Activated T-helper 1 cell treated with Interleukin-2 at 50 U/mL for 16 hours (primary cell): ENCODE measurements around the gene SCCPDH.
A peak's percentile ranks its signal among the peaks of the same experiment; 100 is the strongest.
"Not testable (repeated sequence)": the region's sequence is repeated elsewhere in the genome, so short reads cannot be mapped to it uniquely, and the experiment has no call there.

Experiments
- DNase-seq: peaks from one replicate; pipeline ENCODE4 v3.0.0-alpha.2; 2020; ENCODE audit warnings: low read depth

SCCPDH gene

GRCh38 chr1:246724016-246724730 is at the start of gene SCCPDH:
Gene SCCPDH, plus strand, starts transcription at chr1:246724409. Its CDS starts 14 bp downstream, at chr1:246724423.
- DNase-seq = peak; percentile 20

- DNase-seq = no peak
These were observed 46.4 kb upstream of the SCCPDH start for GRCh38 chr1:246677842-246678241.

- DNase-seq = no peak
These were observed 45.1 kb upstream of the SCCPDH start for GRCh38 chr1:246678816-246679793.

GRCh38 chr1:246679794-246680177 is 44.4 kb upstream of the SCCPDH start:
- no peak for DNase-seq

- no peak for DNase-seq
These were observed 44.0 kb upstream of the SCCPDH start for GRCh38 chr1:246680190-246680589.

GRCh38 chr1:246680696-246681130 is 43.5 kb upstream of the SCCPDH start:
- DNase-seq = no peak

- DNase-seq = no peak
These were observed 42.0 kb upstream of the SCCPDH start for GRCh38 chr1:246681900-246682895.

- DNase-seq = no peak
These were observed 40.7 kb upstream of the SCCPDH start for GRCh38 chr1:246683521-246683920.

- no peak for DNase-seq
These were observed 37.2 kb upstream of the SCCPDH start for GRCh38 chr1:246687002-246687401.

- no peak for DNase-seq
These were observed 34.7 kb upstream of the SCCPDH start for GRCh38 chr1:246689409-246690008.

GRCh38 chr1:246690100-246690499 is 34.1 kb upstream of the SCCPDH start:
- DNase-seq = no peak

GRCh38 chr1:246691622-246692495 is 32.4 kb upstream of the SCCPDH start:
- DNase-seq = no peak

- not testable (repeated sequence) for DNase-seq
These were observed 29.9 kb upstream of the SCCPDH start for GRCh38 chr1:246694213-246694895.

- DNase-seq = no peak
These were observed 29.1 kb upstream of the SCCPDH start for GRCh38 chr1:246695136-246695535.

- no peak for DNase-seq
These were observed 28.5 kb upstream of the SCCPDH start for GRCh38 chr1:246695666-246696065.

- no peak for DNase-seq
These were observed 25.6 kb upstream of the SCCPDH start for GRCh38 chr1:246698466-246699094.

- peak; percentile 51 for DNase-seq
These were observed 25.0 kb upstream of the SCCPDH start for GRCh38 chr1:246699095-246699735.

GRCh38 chr1:246703581-246703980 is 20.6 kb upstream of the SCCPDH start:
- no peak for DNase-seq

GRCh38 chr1:246705368-246705767 is 18.8 kb upstream of the SCCPDH start:
- DNase-seq = no peak
